ENCODE data around the gene ZFP69.

DNA sequence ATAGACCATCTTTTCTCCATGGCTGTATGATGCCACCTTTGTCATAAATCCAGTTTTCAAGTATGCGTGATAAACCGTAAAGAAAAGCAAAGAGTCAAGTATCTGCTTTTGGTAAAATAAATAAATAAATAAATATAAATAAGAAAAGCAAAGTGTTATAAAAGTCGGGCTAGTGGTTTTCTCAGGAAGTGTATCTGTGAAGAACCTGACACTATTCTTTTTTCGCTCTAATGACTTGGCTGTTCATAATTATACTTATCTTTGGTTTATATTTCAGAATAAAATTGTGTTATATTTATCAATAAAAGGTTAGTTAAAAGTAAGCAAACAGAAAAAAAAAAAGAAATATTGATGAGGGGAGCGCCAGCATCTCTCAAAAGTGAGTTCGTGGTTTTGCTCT is 30.9 kb downstream of the ZFP69 start:
- TF ChIP-seq, protein P1, sequence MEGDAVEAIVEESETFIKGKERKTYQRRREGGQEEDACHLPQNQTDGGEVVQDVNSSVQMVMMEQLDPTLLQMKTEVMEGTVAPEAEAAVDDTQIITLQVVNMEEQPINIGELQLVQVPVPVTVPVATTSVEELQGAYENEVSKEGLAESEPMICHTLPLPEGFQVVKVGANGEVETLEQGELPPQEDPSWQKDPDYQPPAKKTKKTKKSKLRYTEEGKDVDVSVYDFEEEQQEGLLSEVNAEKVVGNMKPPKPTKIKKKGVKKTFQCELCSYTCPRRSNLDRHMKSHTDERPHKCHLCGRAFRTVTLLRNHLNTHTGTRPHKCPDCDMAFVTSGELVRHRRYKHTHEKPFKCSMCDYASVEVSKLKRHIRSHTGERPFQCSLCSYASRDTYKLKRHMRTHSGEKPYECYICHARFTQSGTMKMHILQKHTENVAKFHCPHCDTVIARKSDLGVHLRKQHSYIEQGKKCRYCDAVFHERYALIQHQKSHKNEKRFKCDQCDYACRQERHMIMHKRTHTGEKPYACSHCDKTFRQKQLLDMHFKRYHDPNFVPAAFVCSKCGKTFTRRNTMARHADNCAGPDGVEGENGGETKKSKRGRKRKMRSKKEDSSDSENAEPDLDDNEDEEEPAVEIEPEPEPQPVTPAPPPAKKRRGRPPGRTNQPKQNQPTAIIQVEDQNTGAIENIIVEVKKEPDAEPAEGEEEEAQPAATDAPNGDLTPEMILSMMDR (IDR thresholded peaks at IDR 0.05): no peak
- no peak for TF ChIP-seq EP300 (IDR thresholded peaks at IDR 0.05)
